Tibial artery (tissue), 4 donors: ENCODE data around the gene KRT75.

Source experiments
- DNase-seq, 2 donors: peaks; one replicate each; pipeline ENCODE4 v3.0.0-alpha.2; 2019
- H3K27ac ChIP-seq, 2 donors: fragments of 200-600 bp; sonication (generic) in 1 of 2; 1 replicate in 1 of 2; 2 replicates in 1 of 2; pipeline ENCODE4 v1.5.1; 2018 to 2019; ENCODE audit warnings: mild to moderate bottlenecking in 1 of 2
- H3K27me3 ChIP-seq, 2 donors: fragments of 200-600 bp; sonication (generic) in 1 of 2; one replicate each; pipeline versions ENCODE4 v1.5.1 to v1.6.0; 2016 to 2019
- H3K36me3 ChIP-seq, 3 donors: fragments of 200-600 bp; sonication (generic) in 2 of 3; one replicate each; pipeline ENCODE4 v1.5.1; 2016 to 2019; ENCODE audit warnings: mild to moderate bottlenecking in 2 of 3
- H3K4me1 ChIP-seq, 4 donors: fragments of 200-600 bp; sonication (generic) in 2 of 4; 1 replicate in 3 of 4; 2 replicates in 1 of 4; pipeline ENCODE4 v1.5.1; 2016 to 2019
- H3K4me3 ChIP-seq, 2 donors: fragments of 200-600 bp; sonication (generic) in 1 of 2; 1 replicate in 1 of 2; 2 replicates in 1 of 2; pipeline ENCODE4 v1.5.1; 2018 to 2019; ENCODE audit warnings: mild to moderate bottlenecking in 2 of 2
- H3K9me3 ChIP-seq, 3 donors: fragments of 200-600 bp; sonication (generic) in 1 of 3; one replicate each; pipeline ENCODE4 v1.5.1; 2016 to 2019
- intact Hi-C: fragments of 100-400 bp; cut with DNase I; formaldehyde crosslinking; loops from one replicate; pipeline ENCODE4 v1.15.0; 2023; ENCODE audit warnings: low total_unique reads
- TF ChIP-seq, protein P1 (sequence below), 2 experiments: fragments of 200-600 bp in 1 of 2; fragments of 450-650 bp in 1 of 2; IDR thresholded peaks; one replicate each; pipeline ENCODE4 v1.5.1; 2017 to 2019; ENCODE audit warnings: antibody characterized with exemption in 2 of 2, mild to moderate bottlenecking in 1 of 2, moderate library complexity in 1 of 2

Gene KRT75

DNA sequence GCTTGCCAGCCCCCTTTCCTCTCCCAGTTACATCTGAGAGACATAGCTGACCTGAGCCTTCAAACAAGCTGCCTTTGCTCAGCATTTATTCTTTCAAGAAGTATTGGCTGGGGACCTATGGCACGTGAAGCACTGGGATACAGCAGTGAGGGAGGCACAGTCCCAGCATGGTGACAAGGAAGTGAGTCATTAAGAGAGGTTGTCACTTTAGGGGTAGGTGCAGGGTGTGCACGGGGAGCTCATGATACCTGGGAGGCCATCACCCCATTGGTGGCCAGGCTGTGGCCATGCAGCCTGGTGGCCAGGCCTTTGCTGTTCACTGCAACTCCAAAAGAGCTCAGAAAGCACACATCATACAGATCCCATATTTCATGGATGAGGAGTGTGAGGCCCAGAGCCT is 5.7 kb upstream of the KRT75 start:
- no peak for DNase-seq
- intact Hi-C loops, result no loop called here
- H3K4me1 ChIP-seq, result no peaks in the 10 kb centered on the region

DNA sequence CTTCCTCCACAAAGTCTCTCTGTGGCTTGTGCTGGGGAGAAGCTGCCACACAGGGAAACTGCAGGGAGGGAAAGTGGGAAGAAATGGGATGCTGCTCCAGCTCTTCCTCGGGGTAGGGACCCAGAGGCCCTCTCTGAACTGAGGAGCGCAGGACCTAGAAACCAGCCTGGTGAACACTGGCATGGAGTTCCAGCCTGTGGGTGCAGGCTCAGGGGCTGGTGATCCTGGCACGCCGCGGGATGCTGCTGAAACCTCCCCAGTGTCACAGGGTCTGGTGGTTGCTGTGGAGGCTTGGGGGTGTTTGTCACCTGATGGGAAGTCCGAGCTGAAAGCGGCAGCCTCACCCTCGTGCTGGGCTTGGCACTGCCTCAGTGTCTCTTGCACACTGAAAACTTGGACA is 5.2 kb upstream of the KRT75 start:
- DNase-seq, result no peak
- H3K27ac ChIP-seq, result no peak overlapping the region
- TF ChIP-seq, protein P1, sequence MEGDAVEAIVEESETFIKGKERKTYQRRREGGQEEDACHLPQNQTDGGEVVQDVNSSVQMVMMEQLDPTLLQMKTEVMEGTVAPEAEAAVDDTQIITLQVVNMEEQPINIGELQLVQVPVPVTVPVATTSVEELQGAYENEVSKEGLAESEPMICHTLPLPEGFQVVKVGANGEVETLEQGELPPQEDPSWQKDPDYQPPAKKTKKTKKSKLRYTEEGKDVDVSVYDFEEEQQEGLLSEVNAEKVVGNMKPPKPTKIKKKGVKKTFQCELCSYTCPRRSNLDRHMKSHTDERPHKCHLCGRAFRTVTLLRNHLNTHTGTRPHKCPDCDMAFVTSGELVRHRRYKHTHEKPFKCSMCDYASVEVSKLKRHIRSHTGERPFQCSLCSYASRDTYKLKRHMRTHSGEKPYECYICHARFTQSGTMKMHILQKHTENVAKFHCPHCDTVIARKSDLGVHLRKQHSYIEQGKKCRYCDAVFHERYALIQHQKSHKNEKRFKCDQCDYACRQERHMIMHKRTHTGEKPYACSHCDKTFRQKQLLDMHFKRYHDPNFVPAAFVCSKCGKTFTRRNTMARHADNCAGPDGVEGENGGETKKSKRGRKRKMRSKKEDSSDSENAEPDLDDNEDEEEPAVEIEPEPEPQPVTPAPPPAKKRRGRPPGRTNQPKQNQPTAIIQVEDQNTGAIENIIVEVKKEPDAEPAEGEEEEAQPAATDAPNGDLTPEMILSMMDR (IDR thresholded peaks at IDR 0.05), result no peak

More for the DNA sequence above, 5.7 kb upstream of the KRT75 start:
- TF ChIP-seq, protein P1 (IDR thresholded peaks at IDR 0.05), result no peak
- H3K36me3 ChIP-seq, result no peaks in the 10 kb centered on the region
- H3K27me3 ChIP-seq, result peaks cover 0 to 39% of the 10 kb centered on the region in 2 donors
- H3K27ac ChIP-seq, result no peak overlapping the region
- no peaks in the 10 kb centered on the region for H3K9me3 ChIP-seq
- no peak overlapping the region for H3K4me3 ChIP-seq

DNA sequence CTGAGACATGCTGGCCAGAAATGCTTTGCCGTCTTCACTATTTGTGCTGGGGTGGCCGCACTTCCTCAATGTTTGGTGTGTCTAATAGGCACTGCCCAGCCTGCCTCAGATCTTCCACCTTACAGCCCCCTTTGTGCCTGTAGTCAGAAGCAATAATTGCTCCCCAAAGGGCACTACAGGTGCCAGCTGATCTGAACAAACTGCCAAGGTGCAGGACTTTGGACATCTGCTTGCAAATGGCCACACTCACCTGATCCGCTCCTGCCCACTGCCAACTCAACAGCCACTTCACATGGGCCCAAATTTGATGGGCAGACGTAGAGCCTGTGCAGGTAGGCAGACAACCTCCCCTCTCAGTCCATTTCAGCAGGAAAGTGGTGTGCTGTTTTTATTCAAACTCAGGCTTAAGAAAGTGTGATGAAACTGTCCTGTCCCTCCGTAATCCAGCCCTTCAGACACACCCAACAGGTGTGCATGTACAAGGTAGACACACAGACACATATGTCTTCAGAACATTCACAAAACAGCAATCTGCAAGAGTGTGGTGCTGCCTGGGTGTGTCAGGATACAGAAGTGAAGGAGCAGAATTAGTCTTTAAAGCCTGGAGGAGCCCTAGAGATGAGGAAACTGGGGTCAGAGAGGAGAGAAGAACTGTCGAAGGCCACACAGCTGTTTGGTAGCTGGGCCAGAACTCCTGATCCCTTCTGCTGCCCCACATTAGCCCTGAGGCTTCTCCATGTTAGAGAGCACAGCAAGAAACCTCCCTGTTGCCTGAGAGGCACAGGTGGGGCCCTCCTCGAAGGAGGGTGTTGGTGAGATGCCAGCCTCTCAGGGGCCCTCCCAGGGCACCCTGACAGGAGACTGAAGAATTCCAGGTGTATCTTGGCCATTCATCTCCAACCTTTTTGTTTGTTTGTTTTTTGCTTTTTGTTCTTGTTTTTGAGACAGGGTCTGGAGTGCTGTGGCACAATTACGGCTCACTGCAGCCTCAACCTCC is 4.4 kb upstream of the KRT75 start:
- DNase-seq, result no peak
- intact Hi-C loops, result no loop called here
- Histone ChIP-seq H3K4me1 (no peaks in the 10 kb centered on the region), H3K9me3 (no peaks in the 10 kb centered on the region), H3K36me3 (no peaks in the 10 kb centered on the region), H3K27me3 (peaks cover 0 to 45% of the 10 kb centered on the region in 2 donors), H3K27ac (no peak overlapping the region), H3K4me3 (no peak overlapping the region)
- TF ChIP-seq, protein P1 (IDR thresholded peaks at IDR 0.05), result no peak

More for the DNA sequence above, 5.2 kb upstream of the KRT75 start:
- H3K4me3 ChIP-seq, result no peak overlapping the region
- H3K4me1 ChIP-seq, result no peaks in the 10 kb centered on the region
- H3K27me3 ChIP-seq, result peaks cover 0 to 41% of the 10 kb centered on the region in 2 donors
- H3K36me3 ChIP-seq, result no peaks in the 10 kb centered on the region
- H3K9me3 ChIP-seq, result no peaks in the 10 kb centered on the region
- intact Hi-C loops, result no loop called here

DNA sequence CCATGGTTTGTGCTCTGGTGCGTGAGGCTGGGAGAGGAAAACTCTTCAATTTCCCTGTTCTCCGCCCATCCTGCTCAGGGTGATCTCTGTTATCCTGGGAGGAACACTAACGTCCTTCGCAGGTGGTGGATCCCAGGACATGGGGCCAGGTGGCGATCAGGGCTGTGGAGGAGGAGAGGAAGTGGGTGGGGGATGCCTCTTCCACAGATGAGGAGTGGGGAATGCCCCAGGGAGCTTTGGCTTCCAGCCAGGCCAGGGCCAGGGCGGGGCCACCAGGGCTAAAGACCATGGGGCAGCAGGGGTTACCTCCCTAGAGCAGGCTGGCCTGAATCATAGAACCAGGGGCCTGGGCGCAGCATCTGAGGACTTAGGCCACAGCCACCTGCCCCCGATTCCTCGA is 3.3 kb upstream of the KRT75 start:
- Histone ChIP-seq H3K27ac (no peak overlapping the region), H3K27me3 (peaks cover 0 to 54% of the 10 kb centered on the region in 2 donors), H3K4me3 (no peak overlapping the region), H3K9me3 (no peaks in the 10 kb centered on the region), H3K36me3 (no peaks in the 10 kb centered on the region), H3K4me1 (no peaks in the 10 kb centered on the region)
- intact Hi-C loops, result no loop called here
- DNase-seq, result no peak
- TF ChIP-seq, protein P1 (IDR thresholded peaks at IDR 0.05), result no peak

DNA sequence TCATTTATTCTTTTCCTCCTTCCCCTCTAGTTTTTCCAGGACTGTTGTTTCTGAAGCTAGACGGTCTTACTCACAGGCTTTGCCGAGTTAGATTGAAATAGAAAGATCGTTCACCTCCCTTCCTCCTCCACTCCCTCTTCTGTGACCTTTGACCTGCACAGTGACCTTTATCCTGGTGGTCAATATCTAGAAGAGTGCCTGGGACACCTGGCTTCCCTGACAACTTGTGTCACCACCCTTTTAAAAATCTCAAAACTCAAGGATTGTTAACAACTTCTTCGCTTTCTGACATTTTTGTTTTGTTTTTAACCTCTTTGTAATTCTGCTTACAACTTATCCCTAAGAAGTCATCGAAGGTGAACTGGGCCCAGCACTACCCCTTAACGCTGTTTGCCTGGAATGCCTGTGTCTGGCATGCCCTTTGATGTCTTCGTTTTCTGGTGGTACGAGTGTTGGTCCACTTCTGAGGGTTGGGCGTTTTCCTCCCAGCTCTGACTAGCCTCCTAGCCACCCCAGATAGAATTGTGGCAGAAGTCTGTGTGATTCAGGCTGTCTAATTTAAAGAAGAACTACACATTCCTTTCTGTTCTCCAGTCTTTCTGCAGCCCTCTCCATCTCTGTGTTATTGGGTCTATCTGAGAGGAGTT is 2.8 kb upstream of the KRT75 start:
- DNase-seq, result no peak
- Histone ChIP-seq H3K4me1 (no peaks in the 10 kb centered on the region), H3K27me3 (peaks cover 0 to 55% of the 10 kb centered on the region in 2 donors), H3K4me3 (no peak overlapping the region), H3K27ac (no peak overlapping the region), H3K9me3 (no peaks in the 10 kb centered on the region), H3K36me3 (no peaks in the 10 kb centered on the region)
- TF ChIP-seq, protein P1 (IDR thresholded peaks at IDR 0.05), result no peak
- intact Hi-C loops, result no loop called here
